Endometrial microvascular endothelial cells (primary cell): ENCODE results near the gene ROBO1. TPM values are rescaled to one million over a fixed set of nuclear protein-coding genes. Genes with fewer than 3 reads are reported as not detected.

Experiments used
- in situ Hi-C: cut with HindIII; loops from 2 replicates; pipeline ENCODE4 v1.10.0; 2017; ENCODE audit warnings: low sequenced_read_pairs, low pct_unique_long_range_greater_than_20kb; ENCODE audit errors: inconsistent ontology term
- total RNA-seq: library from RNA; depleted of rRNA; stranded (reverse); fragments of >200 nt; gene quantifications from one replicate; pipeline ENCODE4 v1.2.3, GENCODE V29; 2015; ENCODE audit errors: inconsistent ontology term

The ROBO1 gene
- total RNA-seq, 1 donor from 2014 or later: 4.0 TPM

- in situ Hi-C loops: no loop called here
These were observed 1178.7 kb downstream of the ROBO1 start for GRCh38 chr3:78588906-78589621.

- in situ Hi-C loops: no loop called here
These were observed 1187.1 kb downstream of the ROBO1 start for GRCh38 chr3:78580681-78581080.

- in situ Hi-C loops: no loop called here
These were observed 1196.3 kb downstream of the ROBO1 start for GRCh38 chr3:78571486-78571885.

GRCh38 chr3:78570496-78570895, 1197.3 kb downstream of the ROBO1 start:
- in situ Hi-C loops: no loop called here

GRCh38 chr3:78569804-78570203, 1198.0 kb downstream of the ROBO1 start:
- in situ Hi-C loops: no loop called here

GRCh38 chr3:78565712-78566111, 1202.1 kb downstream of the ROBO1 start:
- in situ Hi-C loops: no loop called here

GRCh38 chr3:78562328-78562727, 1205.5 kb downstream of the ROBO1 start:
- in situ Hi-C loops: no loop called here
